DMS153 treated with DMSO at 0.1 percent for 48 hours (cell line): ENCODE results near the gene NSUN6.

Source experiments
- DNase-seq: peaks from one replicate; lab custom pipeline; 2025; ENCODE audit not compliant: unreplicated experiment; lab: John Stamatoyannopoulos, UW

NSUN6 gene

GRCh38 chr10:18505456-18506118 is 145.8 kb downstream of the NSUN6 start:
- no peak for DNase-seq

- DNase-seq = no peak
Measured at GRCh38 chr10:18504161-18504560, 147.2 kb downstream of the NSUN6 start.

DNA sequence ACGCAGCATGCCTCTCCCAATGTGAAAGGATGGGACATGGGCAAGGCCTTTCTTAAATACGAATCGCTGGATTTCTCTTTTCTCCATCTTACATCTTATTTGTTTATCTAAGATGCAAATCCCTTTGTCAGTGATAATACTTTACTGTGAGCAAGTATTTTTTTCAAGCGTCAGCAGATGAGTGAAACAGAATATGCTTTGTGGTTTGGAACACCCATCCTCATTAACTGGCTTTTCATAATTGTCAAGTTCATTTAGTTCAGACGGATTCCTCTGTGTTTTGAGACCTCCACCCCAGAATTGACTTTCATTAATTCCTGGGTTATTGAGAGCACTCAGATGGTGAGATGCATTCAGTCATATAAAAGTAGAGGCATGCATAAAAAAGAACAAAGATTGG is 149.8 kb downstream of the NSUN6 start:
- no peak for DNase-seq

DNA sequence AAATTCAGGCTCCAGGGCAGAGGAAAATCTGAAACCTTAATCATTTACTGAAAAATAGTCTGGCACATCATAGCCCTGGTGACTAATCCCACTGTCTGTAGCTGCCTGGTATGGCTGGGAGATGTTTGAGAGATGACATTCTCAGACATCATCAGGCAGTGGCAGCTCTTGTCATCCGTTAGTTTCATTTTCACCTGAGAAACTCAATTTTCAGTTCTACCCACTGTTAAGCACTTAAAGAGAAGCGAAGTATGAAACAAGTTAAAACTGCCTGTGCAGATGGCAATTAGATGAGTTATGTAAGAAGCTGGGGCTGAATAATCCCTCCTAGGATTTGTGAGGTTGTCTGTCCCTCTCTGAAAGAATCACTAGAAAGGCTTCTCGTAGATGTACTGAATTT is 150.2 kb downstream of the NSUN6 start:
- no peak for DNase-seq

GRCh38 chr10:18500576-18500975 is 150.8 kb downstream of the NSUN6 start:
- no peak for DNase-seq

DNA sequence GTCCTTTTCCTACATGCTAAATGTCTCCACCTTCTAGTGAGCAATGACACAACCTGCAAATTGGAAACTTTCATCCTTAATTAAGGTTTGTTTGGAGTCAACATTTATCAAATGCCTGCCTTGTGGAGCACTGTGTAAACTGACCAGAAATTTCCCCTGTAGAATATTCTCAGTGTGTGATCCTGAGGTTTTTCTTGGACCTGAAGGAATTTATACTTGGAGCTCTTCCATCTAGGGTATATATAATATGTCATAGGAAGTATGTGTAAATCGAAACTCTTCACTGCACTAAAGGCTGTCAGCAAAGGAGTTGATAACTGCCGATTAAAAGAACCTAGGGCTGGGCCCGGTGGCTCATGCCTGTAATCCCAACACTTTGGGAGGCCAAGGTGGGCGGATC is 152.4 kb downstream of the NSUN6 start:
- no peak for DNase-seq

GRCh38 chr10:18497806-18498369 is 153.5 kb downstream of the NSUN6 start:
- DNase-seq = no peak
